H1 (cell line): ENCODE results near the gene COQ8A. TPM values are rescaled to one million over a fixed set of nuclear protein-coding genes. Genes with fewer than 3 reads are reported as not detected.

Experiments used
- CTCF ChIA-PET: fragments of 300-600 bp; sonication (Branson Sonifier 250); formaldehyde crosslinking; loops from one replicate; lab custom pipeline; 2021; ENCODE audit not compliant: partially characterized antibody; lab: Charles Lee
- POLR2A ChIA-PET: fragments of 300-600 bp; sonication (Branson Sonifier 250); formaldehyde crosslinking; loops from one replicate; lab custom pipeline; 2021; ENCODE audit warnings: inconsistent platforms; ENCODE audit not compliant: partially characterized antibody; lab: Charles Lee
- DNase-seq, 2 experiments: peaks; one replicate each; pipeline versions ENCODE4 v3.0.0 to v3.0.0-alpha.2; 2010 to 2022; ENCODE audit warnings: low spot score in 2 of 2, low read depth in 1 of 2, mixed read lengths in 1 of 2
- FAIRE-seq: peaks from 2 replicates; lab custom pipeline; 2011; peaks lifted over from hg19 to GRCh38; lab: Jason Lieb, UNC
- H2AFZ ChIP-seq: 2 replicates; pipeline ENCODE4 v1.8.1; 2012; ENCODE audit warnings: low read length, inconsistent platforms
- H2AK5ac ChIP-seq: 2 replicates; pipeline ENCODE4 v1.6.1; 2013; ENCODE audit warnings: low read depth, low read length
- H2BK120ac ChIP-seq: replicated peaks from 2 replicates; pipeline ENCODE3; 2013; ENCODE audit warnings: low read depth, low read length, inconsistent platforms
- H2BK12ac ChIP-seq: 2 replicates; pipeline ENCODE4 v1.6.1; 2013; ENCODE audit warnings: low read depth, low read length
- H2BK15ac ChIP-seq: 2 replicates; pipeline ENCODE4 v1.6.1; 2013; ENCODE audit warnings: low read length
- H2BK20ac ChIP-seq: 2 replicates; pipeline ENCODE4 v1.6.1; 2013; ENCODE audit warnings: low read length
- H2BK5ac ChIP-seq: 2 replicates; pipeline ENCODE4 v1.6.1; 2013; ENCODE audit warnings: low read depth, low read length
- H3K14ac ChIP-seq: 2 replicates; pipeline ENCODE4 v1.6.1; 2013; ENCODE audit warnings: inconsistent platforms; ENCODE audit not compliant: insufficient read length
- H3K18ac ChIP-seq: 2 replicates; pipeline ENCODE4 v1.6.1; 2013; ENCODE audit warnings: low read length; ENCODE audit errors: extremely low read depth
- H3K23ac ChIP-seq: 2 replicates; pipeline ENCODE4 v1.6.1; 2013; ENCODE audit warnings: inconsistent platforms; ENCODE audit not compliant: insufficient read length
- H3K23me2 ChIP-seq: 2 replicates; pipeline ENCODE4 v1.6.1; 2013; ENCODE audit warnings: low read depth, low read length
- H3K27ac ChIP-seq: 2 replicates; pipeline ENCODE4 v1.6.1; 2011; ENCODE audit warnings: low read depth, low read length, inconsistent platforms
- H3K27me3 ChIP-seq, 4 experiments: replicated peaks in 1 of 4; 1 replicate in 1 of 4; 2 replicates in 3 of 4; pipeline versions ENCODE4 v1.6.1 to v1.8.1; 2011 to 2013; ENCODE audit warnings: low read length in 3 of 4, mild to moderate bottlenecking in 3 of 4, inconsistent platforms in 2 of 4, mixed read lengths in 2 of 4, moderate library complexity in 1 of 4; ENCODE audit not compliant: control insufficient read depth in 3 of 4, insufficient read depth in 3 of 4; ENCODE audit errors: extremely low read depth in 1 of 4
- H3K36me3 ChIP-seq, 4 experiments: 2 replicates each; pipeline versions ENCODE4 v1.6.1 to v1.8.1; 2011 to 2013; ENCODE audit warnings: mild to moderate bottlenecking in 4 of 4, low read length in 3 of 4, moderate library complexity in 2 of 4, control low read depth in 1 of 4, inconsistent platforms in 1 of 4; ENCODE audit not compliant: insufficient read depth in 4 of 4, control insufficient read depth in 2 of 4
- H3K4ac ChIP-seq: replicated peaks from 2 replicates; pipeline ENCODE3; 2013; ENCODE audit warnings: low read length, low read depth, mixed read lengths, inconsistent platforms; ENCODE audit not compliant: insufficient read length
- H3K4me1 ChIP-seq, 4 experiments: replicated peaks in 1 of 4; 1 replicate in 1 of 4; 2 replicates in 3 of 4; pipeline versions ENCODE4 v1.6.1 to v1.8.1; 2011 to 2013; ENCODE audit warnings: low read length in 3 of 4, inconsistent platforms in 2 of 4, mixed read lengths in 1 of 4; ENCODE audit not compliant: insufficient read depth in 4 of 4, control insufficient read depth in 3 of 4
- H3K4me2 ChIP-seq, 2 experiments: 2 replicates each; pipeline versions ENCODE4 v1.6.1 to v1.8.1; 2011 to 2013; ENCODE audit warnings: low read depth in 2 of 2, low read length in 2 of 2, control low read depth in 1 of 2, inconsistent platforms in 1 of 2, mild to moderate bottlenecking in 1 of 2; ENCODE audit not compliant: insufficient read depth in 1 of 2
- H3K4me3 ChIP-seq, 4 experiments: fragments of 200-600, 300-600 bp in 1 of 4; sonication (generic), shearing (Covaris generic), sonication (Bioruptor Twin) in 1 of 4; 2 replicates each; pipeline versions ENCODE4 v1.5.1 to v1.8.1; 2011 to 2016; ENCODE audit warnings: low read length in 4 of 4, low read depth in 3 of 4, control low read depth in 2 of 4, inconsistent platforms in 2 of 4, mild to moderate bottlenecking in 2 of 4, mixed read lengths in 1 of 4, moderate library complexity in 1 of 4; ENCODE audit not compliant: insufficient read depth in 2 of 4; ENCODE audit errors: extremely low read depth in 1 of 4
- H3K56ac ChIP-seq: replicated peaks from 2 replicates; pipeline ENCODE3; 2013; ENCODE audit warnings: low read depth, mild to moderate bottlenecking, mixed read lengths, low read length, inconsistent platforms; ENCODE audit not compliant: insufficient read length
- H3K79me1 ChIP-seq: 2 replicates; pipeline ENCODE4 v1.6.1; 2013; ENCODE audit warnings: low read depth, low read length, control low read depth
- H3K79me2 ChIP-seq, 2 experiments: 2 replicates each; pipeline versions ENCODE4 v1.6.1 to v1.8.1; 2012 to 2013; ENCODE audit warnings: low read length in 2 of 2, mild to moderate bottlenecking in 2 of 2, inconsistent platforms in 1 of 2; ENCODE audit not compliant: insufficient read depth in 2 of 2, control insufficient read depth in 1 of 2
- H3K9ac ChIP-seq, 4 experiments: replicated peaks in 1 of 4; 1 replicate in 1 of 4; 2 replicates in 3 of 4; pipeline versions ENCODE4 v1.6.1 to v1.8.1; 2011 to 2013; ENCODE audit warnings: low read depth in 3 of 4, low read length in 3 of 4, control low read depth in 2 of 4, mild to moderate bottlenecking in 2 of 4, moderate library complexity in 2 of 4, inconsistent platforms in 1 of 4; ENCODE audit errors: extremely low read depth in 1 of 4
- H3K9me3 ChIP-seq, 2 experiments: 2 replicates each; pipeline versions ENCODE4 v1.6.1 to v1.8.1; 2012 to 2013; ENCODE audit warnings: mild to moderate bottlenecking in 2 of 2, moderate library complexity in 2 of 2, control low read depth in 1 of 2, inconsistent platforms in 1 of 2, low read depth in 1 of 2, low read length in 1 of 2, mixed read lengths in 1 of 2; ENCODE audit not compliant: insufficient read depth in 2 of 2
- H4K20me1 ChIP-seq, 2 experiments: replicated peaks in 1 of 2; 2 replicates each; pipeline versions ENCODE3 to v1.8.1; 2011 to 2013; ENCODE audit warnings: inconsistent platforms in 2 of 2, low read length in 2 of 2, mild to moderate bottlenecking in 1 of 2; ENCODE audit not compliant: insufficient read depth in 2 of 2, control insufficient read depth in 1 of 2
- H4K5ac ChIP-seq: 2 replicates; pipeline ENCODE4 v1.6.1; 2013; ENCODE audit warnings: low read length, low read depth, mixed read lengths, inconsistent platforms; ENCODE audit not compliant: insufficient read length
- H4K8ac ChIP-seq: 2 replicates; pipeline ENCODE4 v1.8.0; 2013; ENCODE audit warnings: mild to moderate bottlenecking, moderate library complexity, low read length, inconsistent platforms; ENCODE audit not compliant: insufficient read depth; ENCODE audit errors: extremely low read depth
- H4K91ac ChIP-seq: replicated peaks from 2 replicates; pipeline ENCODE3; 2013; ENCODE audit warnings: low read length, mixed read lengths, inconsistent platforms; ENCODE audit not compliant: insufficient read length
- BACH1 ChIP-seq: IDR thresholded peaks from 2 replicates; pipeline ENCODE4 v1.6.1; 2012; ENCODE audit warnings: low read length, improper control_type of control experiment
- BRCA1 ChIP-seq: IDR thresholded peaks from 2 replicates; pipeline ENCODE4 v1.6.1; 2012; ENCODE audit warnings: low read depth, low read length, improper control_type of control experiment
- EZH2 ChIP-seq: fragments of 200-600 bp; sonication (generic); IDR thresholded peaks from 2 replicates; pipeline ENCODE4 v1.7.1; 2012; ENCODE audit warnings: low read depth, mild to moderate bottlenecking, moderate library complexity, low read length, inconsistent platforms; ENCODE audit not compliant: severe bottlenecking
- FOSL1 ChIP-seq: IDR thresholded peaks from 2 replicates; pipeline ENCODE4 v1.6.1; 2011; ENCODE audit warnings: mild to moderate bottlenecking, low read depth, low read length, moderate library complexity; ENCODE audit not compliant: insufficient read depth
- GABPA ChIP-seq: IDR thresholded peaks from 2 replicates; pipeline ENCODE4 v1.6.1; 2011; ENCODE audit warnings: mild to moderate bottlenecking, low read length, moderate library complexity, borderline replicate concordance; ENCODE audit not compliant: insufficient read depth
- PHF8 ChIP-seq: fragments of 200-600 bp; sonication (generic); conservative IDR thresholded peaks from 2 replicates; pipeline ENCODE4 v1.7.1; 2012; ENCODE audit warnings: low read depth, mild to moderate bottlenecking, inconsistent platforms, low read length, moderate library complexity
- POU5F1 ChIP-seq: IDR thresholded peaks from 2 replicates; pipeline ENCODE4 v1.6.1; 2011; ENCODE audit warnings: low read depth, mild to moderate bottlenecking, low read length, moderate library complexity
- SIN3A ChIP-seq, 2 experiments: IDR thresholded peaks in 1 of 2; conservative IDR thresholded peaks in 1 of 2; 2 replicates each; pipeline ENCODE4 v1.6.1; 2011 to 2012; ENCODE audit warnings: low read length in 2 of 2, improper control_type of control experiment in 1 of 2, low read depth in 1 of 2, mild to moderate bottlenecking in 1 of 2
- SIX5 ChIP-seq: IDR thresholded peaks from 2 replicates; pipeline ENCODE4 v1.6.1; 2011; ENCODE audit warnings: mild to moderate bottlenecking, low read depth, low read length
- SUZ12 ChIP-seq: fragments of 200-600 bp; sonication (generic); IDR thresholded peaks from 2 replicates; pipeline ENCODE4 v1.6.1; 2012; ENCODE audit warnings: mild to moderate bottlenecking, inconsistent platforms, low read length, moderate library complexity, mixed read lengths
- TEAD4 ChIP-seq: IDR thresholded peaks from 2 replicates; pipeline ENCODE4 v1.6.1; 2012; ENCODE audit warnings: low read depth, low read length, inconsistent platforms, mixed read lengths
- ZNF274 ChIP-seq: IDR thresholded peaks from 2 replicates; pipeline ENCODE4 v1.7.0; 2012; ENCODE audit warnings: low read length, borderline replicate concordance; ENCODE audit errors: extremely low read depth
- WGBS, 2 experiments: shearing (Covaris generic) in 1 of 2; methylation state at CpG; one replicate each; pipeline versions ENCODE4 v1.1.6 to v1.1.7; 2013 to 2015; ENCODE audit warnings: low lambda C conversion rate in 2 of 2, mixed read lengths in 2 of 2, inconsistent platforms in 1 of 2, low coverage in 1 of 2, missing lambda C conversion rate in 1 of 2; ENCODE audit not compliant: insufficient replicate concordance in 2 of 2, insufficient coverage in 1 of 2, insufficient read length in 1 of 2; ENCODE audit errors: extremely low coverage in 1 of 2, missing lambda C conversion rate in 1 of 2; 5-methylcytosine and 5-hydroxymethylcytosine counted together
- polyA plus RNA-seq, 7 experiments: library from polyadenylated mRNA; depleted of rRNA in 3 of 7; stranded (reverse) in 5 of 7; unstranded in 2 of 7; fragments of >200 nt in 5 of 7; fragments of 200-250 nt in 2 of 7; gene quantifications; 1 replicate in 5 of 7; 2 replicates in 1 of 7; 4 replicates in 1 of 7; pipeline versions ENCODE4 v1.2.1 to v1.2.3, GENCODE V29; 2011 to 2013; ENCODE audit warnings: missing spikeins in 2 of 7, mixed read lengths in 2 of 7
- total RNA-seq: library from RNA; stranded (reverse); fragmentation: NEBNext Ultra II Directional; extraction: Animal tissue kit (Norgen Biotek cat#: 25700); gene quantifications from 2 replicates; pipeline ENCODE4 v1.2.1, GENCODE V29; 2021

The COQ8A gene
- total and polyA plus RNA-seq, 2 of the 8 experiments (the other 6 are each of a cell fraction or from before 2014, with no cell fraction given) = 28.5 to 38.9 TPM

GRCh38 chr1:226943156-226943555, 3.1 kb downstream of the COQ8A start:
- Histone ChIP-seq H3K4me1 (peaks cover 2 to 11% (median 5%) of the 10 kb centered on the region in 4 experiments), H3K36me3 (no peaks in the 10 kb centered on the region), H3K27ac (no peak overlapping the region), H4K8ac (no peak overlapping the region), H2BK20ac (no peak overlapping the region), H4K20me1 (peaks cover 1 to 3% of the 10 kb centered on the region in 2 experiments), H4K91ac (no peak overlapping the region), H2AFZ (no peak overlapping the region), H3K18ac (no peak overlapping the region), H3K4me2 (no peak overlapping the region), H3K4ac (no peak overlapping the region), H3K23ac (no peak overlapping the region), H3K9ac (no peak overlapping the region), H3K14ac (no peak overlapping the region), H3K4me3 (no peak overlapping the region), H3K27me3 (peaks cover 0 to 2% (median 0%) of the 10 kb centered on the region in 4 experiments; a peak in 3 of 7 replicates), H2BK15ac (no peak overlapping the region), H3K56ac (no peak overlapping the region), H2BK12ac (no peak overlapping the region), H2BK120ac (no peak overlapping the region), H3K79me1 (peaks cover 12% of the 10 kb centered on the region), H2AK5ac (no peak overlapping the region), H3K9me3 (no peaks in the 10 kb centered on the region; a peak in 1 of 4 replicates), H4K5ac (no peak overlapping the region), H3K23me2 (peaks cover 9% of the 10 kb centered on the region), H2BK5ac (no peak overlapping the region), H3K79me2 (peaks cover 0 to 70% of the 10 kb centered on the region in 2 experiments; a peak in 2 of 4 replicates)
- WGBS, 2 experiments = 86% methylated on average over 5 of the region's 5 CpGs; no CpG with 5 or more reads in 1 of the 2 experiments
- ChIA-PET POLR2A (no interaction called here), CTCF (interaction anchor here (1.0 to 1.2 kb wide), 2 partner anchors 22 to 25 kb away, joined by 3 to 4 read pairs; no protein-coding TSS in a partner anchor)
- DNase-seq (no peak), FAIRE-seq (no peak)
- no peak for TF ChIP-seq SIN3A (conservative IDR thresholded peaks at IDR 0.05 in 1 of 2, IDR thresholded peaks at IDR 0.05 in 1 of 2; ENCODE audit: low read depth in 1 of 2, low read length in 2 of 2)
- no peak for TF ChIP-seq GABPA
- TF ChIP-seq TEAD4 = no peak
- no peak for TF ChIP-seq FOSL1
- no peak for TF ChIP-seq PHF8
- no peak for TF ChIP-seq BRCA1
- no peak for TF ChIP-seq SIX5
- TF ChIP-seq BACH1 = no peak
- no peak for TF ChIP-seq EZH2
- no peak for TF ChIP-seq POU5F1
- no peak for TF ChIP-seq ZNF274
- no peak for TF ChIP-seq SUZ12
